ENCODE results near the gene CNKSR3.
"Not testable (repeated sequence)": the region's sequence is repeated elsewhere in the genome, so short reads cannot be mapped to it uniquely, and the experiment has no call there.

The CNKSR3 gene

DNA sequence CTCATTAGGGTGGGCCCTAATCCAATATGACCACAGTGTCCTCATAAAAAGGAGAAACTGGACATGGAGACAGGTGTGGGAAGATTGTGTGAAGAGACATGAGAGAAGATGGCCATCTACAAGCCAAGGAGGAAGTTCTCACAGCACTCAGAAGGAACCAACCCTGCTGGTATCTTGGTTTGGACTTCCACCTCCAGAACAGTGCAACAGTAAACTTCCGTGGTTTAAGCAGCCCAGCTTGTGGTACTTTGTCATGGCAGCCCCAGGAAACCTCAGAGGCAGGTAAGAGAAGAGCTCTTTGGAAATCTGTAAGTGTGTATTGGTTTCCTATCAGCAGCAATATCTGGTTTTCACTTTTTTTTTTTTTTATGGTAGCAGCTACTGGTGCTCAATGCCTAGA, 16.5 kb upstream of the CNKSR3 start:
- DNase-seq: no peak

DNA sequence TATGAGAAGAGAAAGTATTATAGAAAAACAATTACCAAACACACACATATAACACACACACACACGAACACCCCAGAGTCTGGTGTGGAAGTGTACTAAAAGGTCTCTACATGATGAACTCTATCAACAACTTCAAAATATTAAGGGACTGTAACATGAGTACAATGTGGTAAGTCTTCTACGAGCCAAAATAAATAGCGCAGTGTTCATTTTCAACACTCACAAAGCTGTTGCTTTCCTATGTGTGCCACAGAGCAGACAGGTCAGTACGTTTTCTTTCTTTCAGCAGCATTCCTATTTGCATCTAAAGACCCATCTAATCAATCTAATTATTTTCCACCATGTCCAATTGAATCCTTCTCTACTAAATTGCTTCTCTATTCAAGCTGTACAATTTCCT, 12.1 kb upstream of the CNKSR3 start:
- DNase-seq: no peak

DNA sequence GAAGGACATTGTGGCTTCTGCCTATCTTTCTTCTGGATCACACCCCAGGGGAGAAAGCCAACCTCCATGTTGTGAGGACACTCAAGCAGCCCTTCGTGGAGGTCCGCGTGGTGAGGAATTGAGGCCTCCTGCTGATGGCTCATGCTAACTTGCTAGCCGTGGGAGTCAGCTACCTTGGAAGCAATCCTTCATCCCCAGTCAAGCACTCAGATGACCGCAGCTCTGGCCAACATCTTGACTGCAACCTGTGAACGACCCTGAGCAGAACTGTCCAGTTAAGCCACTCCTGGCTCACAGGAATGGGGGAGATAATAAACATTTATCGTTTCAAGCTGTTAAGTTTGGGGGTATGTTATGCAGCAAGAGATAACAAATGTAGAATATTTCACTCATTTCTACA, 10.9 kb upstream of the CNKSR3 start:
- no peak for DNase-seq

DNA sequence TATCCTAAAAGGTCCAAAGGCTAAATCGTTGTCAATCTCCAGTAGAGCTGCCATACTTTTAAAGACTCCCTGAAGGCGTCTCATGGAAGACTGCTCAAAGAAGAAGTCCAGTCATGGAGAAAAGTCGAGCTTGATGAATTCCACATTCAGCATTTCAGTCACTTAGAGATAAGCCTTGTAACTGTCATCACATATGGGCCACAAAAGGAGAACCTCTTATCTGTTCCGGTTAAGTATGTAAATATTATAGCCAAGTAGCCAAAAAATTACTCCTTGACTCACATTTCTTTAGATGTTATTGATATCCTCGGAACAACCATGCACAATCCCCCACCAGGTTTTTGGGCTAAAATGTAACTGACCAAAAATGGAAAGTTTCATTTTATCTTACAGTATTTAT, 9.8 kb upstream of the CNKSR3 start:
- no peak for DNase-seq

DNA sequence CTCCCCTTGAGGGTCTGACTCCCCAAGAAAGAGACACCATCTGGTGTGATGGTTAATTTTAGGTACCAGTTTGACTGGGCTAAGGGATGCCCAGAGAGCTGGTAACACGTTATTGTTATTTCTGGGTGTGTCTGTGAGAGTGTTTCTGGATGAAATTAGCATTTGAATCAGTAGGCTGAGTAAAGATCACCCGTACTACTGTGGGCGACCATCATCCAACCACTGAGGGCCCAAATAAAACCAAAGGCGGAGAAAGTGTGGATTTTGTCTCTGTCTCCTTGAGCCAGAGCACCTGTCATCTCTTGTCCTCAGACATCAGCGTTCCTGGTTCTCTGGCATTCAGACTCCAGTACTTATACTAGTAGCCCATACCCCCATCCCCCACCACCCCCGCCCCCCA, 7.9 kb upstream of the CNKSR3 start:
- no peak for DNase-seq

DNA sequence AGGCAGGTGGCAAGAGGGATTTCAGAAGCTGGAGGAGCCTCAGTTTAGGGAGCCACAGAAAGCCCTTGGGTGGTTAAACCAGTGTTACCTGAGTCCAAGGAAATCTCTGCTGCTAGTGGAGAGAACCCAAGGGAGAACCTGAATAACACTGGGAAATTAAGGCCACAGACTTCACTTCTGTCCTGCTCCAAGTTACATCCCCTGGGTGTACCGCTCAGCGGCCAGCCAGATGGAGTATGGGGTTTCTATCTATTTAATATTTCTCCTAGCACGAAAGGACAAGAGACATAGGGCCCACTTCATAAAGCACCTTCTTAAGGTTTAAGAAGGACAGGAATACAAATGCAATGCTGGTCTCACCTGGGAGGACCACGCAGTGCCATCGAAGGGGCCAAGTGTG, 5.8 kb upstream of the CNKSR3 start:
- no peak for DNase-seq

DNA sequence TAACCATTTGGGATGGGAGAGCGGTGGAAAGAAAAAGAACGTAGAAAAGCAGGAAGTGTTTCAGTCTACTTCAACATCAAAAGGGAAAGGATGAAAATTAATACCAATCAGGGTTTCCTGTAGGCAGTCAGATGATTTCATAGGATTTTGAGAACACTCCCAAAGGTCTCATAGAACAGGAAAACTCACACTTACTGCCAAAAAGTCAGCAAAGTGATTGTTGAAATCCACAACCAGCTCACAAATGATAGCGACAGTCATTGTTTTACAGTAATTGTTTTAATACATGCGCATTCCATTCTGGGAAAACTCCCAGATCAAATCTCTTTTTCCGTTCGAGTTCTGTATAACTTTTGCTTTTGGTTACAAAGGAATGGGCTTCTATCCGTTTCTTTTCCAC, 5.3 kb upstream of the CNKSR3 start:
- DNase-seq: no peak

DNA sequence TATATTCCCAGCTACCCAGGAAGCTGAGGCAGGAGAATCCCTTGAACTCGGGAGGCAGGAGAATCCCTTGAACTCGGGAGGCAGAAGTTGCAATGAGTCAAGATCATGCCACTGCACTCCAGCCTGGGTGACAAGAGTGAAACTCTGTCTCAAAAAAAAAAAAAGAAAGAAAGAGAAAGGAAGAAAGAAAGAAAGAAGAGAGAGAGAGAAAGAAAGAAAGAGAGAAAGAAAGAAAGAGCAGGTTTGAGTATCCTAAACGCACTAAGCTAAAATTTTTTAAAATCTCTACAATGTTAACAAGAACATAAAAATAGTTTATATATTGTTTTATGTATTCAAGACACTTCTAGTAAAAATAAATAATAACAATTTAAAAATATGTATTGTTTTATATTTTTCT, 4.6 kb upstream of the CNKSR3 start:
- not testable (repeated sequence) for DNase-seq

DNA sequence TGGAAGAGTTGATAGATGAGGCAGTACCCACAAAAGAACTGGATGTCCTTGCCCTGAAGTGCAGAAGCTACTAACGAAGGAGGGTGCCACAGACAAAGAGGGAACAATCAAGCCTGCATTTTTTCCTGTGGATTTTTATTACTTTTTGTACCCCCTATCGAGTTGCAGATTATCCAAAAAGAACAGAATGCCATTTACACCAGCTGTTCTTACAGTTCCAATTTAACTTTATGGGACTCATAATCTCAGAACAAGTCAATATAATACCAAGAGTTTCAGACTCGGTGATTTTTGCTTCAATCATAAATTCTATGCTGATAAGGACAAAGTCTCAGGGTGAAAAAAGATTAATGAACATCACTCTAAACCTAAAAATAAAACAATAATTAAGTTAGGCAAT, 4.0 kb upstream of the CNKSR3 start:
- DNase-seq: no peak

DNA sequence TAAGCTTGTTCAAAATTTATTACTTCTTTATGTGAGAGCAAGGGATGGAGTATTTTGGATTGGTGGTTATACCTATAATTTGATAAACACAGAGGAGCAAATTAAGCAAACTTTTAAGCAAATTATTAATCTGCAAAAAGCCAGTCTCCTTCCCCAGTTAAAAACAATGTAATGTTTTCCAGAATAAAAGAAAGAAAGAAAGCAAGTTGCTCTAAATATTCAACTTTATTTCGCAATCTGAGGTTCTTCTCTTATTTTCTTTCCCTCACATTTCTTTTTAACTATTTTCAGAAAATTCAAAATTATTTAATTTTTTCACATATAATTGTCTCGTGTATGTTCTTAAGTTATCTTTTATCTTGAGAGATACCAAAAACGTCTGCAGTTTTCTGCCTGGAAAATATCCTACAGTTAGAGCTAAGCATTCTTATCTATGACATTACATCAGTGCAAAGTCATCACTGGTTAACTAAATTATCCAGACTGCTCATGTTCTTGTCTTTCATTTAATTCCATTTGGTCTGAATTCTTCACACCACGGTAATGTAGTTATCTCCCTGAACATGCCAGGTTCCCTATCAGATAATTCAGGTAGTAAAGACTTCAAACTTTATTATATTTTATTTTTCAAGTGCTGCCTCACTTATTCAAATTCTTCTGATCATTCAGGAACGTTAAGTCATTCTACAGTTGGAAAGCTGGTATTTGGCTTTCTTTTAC, 3.3 kb upstream of the CNKSR3 start:
- DNase-seq: no peak

DNA sequence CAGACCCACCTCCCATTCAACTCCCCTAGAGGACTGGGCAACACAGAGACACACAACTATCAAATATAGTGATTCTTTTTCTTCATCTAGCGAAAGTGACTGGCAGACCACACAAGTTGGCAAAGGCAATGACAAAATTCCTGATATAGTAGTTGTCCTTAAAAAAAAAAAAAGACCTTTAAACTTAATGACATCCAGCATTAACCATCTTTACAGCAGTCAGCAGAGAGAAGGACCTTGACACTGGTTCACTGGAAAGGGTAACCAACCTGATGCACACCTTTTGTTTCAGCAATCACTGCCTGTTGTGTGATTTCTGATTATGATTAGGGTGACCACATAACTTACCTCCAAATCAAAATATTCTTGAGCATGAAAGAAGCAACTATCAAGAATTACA, 1.7 kb upstream of the CNKSR3 start:
- no peak for DNase-seq

DNA sequence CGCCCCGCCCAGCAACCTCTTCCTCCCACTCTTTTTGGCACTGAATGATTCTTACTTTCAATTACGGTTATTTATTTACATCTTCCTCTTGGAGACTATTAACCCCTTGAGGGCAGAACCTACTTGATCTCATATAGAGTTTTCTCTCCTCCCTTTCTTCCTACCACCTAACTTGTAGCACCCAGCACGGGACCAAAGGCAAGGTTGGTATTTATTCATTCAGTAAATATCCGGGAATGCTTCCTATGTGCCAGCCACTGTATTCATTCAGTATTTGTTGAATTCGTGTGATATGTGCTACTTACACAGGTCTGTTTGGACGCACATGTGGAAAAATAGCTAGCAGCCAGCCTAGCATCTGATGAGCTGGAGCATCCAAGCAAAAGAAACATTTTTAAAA, 1.3 kb upstream of the CNKSR3 start:
- no peak for DNase-seq

DNA sequence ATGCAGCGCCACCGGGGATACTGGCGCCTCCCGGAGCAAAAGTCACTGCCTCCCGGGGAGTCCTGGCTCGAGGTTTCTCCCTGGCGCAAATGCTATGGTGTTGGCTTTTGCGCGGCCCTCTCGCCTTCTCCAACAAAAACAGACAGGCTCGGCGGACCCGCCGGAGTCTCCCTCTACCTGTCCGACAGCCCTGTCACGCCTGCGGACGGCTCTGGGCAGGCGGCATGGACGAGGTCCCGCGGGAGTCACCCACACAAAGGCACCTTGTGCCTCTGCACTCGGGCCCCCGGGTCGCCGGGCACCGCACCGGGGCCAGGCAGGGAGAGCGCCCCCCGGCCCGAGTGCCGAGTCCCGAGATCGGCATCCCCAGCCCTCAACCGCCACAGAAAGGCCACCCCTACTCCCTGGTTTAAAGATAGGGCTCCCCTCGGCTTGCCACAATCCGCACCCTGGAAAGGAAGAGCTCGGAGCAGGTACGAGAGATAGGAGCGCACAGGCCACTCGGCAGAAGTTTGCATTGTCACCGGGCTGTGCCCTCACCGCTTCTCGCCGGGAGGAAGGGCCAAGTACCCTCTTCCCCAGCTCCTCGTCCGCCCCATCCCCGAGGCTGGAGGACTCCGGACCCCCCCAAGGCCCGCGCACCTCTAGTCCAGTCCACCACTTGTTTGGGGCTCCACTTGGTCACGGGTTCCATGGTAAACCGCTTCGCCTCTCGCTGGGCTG, 903 bp downstream of the CNKSR3 start:
- no peak for DNase-seq

DNA sequence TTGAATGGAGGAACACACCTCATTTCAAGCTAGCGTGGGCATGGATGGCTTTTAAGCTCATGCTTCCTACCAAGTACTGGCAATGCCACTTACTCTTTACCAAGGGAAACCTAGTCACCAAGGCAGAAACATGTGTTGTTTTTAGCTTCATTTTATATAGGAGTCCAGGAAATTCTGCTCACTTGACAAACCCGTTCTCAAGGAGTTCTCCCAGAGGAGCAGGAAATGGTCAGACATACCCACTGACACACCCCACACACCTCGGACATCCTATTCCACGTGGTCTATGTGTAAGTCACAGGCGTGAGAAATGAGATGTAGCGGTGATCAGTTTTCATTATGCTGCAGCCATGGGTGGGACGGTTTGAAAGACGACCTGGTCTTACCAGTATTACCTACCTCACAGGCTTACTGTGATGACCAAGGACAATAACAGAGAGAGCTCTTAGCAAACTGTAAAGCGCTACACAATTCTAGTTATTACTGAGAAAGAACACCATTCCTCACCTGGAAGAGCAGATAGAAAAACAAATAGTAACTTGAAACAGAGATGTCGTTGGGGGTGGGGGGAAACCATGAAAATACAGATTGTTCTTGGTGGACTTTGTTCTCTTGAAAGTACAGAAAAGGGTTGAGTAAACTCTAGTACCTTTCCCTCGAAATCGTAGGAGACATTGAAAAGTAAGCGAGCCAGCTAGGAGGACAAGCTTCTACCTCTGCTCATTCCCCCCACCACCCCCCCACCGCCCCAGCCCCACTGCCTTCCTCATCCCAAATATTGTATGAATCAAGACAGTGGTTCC, 1.7 kb downstream of the CNKSR3 start:
- no peak for DNase-seq

DNA sequence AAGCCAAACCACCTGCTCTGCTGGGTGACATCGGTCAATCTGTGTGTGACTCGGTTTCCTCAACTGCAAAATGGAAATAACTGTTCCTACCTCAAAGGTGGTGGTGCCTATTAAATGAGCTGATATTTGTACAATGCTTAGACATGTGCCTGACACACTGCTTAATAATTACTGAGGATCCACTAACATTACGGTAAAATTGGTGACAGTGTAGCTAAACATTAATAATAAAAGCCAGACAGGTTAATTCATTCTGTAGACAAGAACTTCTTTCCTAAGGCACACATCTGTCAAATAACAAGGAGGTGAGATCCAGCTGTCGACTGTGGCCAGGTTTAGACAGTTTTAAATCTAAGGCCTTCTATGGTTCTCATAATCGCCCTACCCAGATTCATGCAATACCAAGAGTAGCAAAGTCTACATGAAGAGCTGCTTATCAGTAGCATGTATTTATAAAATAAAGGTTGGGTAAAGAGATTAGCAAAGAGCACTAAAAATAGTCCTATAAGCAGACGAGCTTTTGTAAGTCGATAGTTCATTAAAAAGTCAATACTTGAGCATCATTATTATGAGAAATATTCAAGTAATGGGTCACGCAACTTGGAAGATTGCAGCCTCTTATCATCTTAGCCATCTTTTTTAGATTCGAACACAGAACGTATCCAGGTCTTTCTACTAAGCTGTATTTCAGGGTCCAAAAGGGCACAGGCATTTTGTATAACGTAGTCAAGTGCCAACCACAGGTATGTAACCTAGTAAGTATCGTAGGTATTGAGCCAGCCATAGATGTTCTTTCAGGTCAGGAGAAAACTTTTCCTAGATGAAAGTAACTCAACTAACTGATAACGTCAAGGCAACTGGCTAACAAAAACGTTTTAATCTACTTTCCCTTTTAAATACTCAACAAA, 3.2 kb downstream of the CNKSR3 start:
- DNase-seq: no peak

DNA sequence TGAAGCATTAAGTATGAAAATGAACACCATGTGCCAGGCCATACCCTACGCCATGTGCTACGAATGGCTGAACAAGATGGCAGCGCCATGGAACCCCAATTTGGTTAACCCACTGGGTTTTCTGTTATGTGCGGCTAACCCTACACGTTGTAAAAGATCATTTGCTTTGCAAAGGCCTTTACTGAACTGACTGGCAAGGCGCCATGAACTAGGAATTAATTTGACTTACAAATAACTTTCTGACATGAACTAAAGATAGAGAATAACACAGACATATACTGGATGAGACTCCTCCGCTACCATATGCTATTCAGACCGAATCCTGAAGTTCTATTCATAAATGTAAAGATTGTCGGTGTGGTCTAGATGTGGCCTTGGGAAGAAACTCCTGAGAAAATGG, 3.9 kb downstream of the CNKSR3 start:
- DNase-seq: no peak

DNA sequence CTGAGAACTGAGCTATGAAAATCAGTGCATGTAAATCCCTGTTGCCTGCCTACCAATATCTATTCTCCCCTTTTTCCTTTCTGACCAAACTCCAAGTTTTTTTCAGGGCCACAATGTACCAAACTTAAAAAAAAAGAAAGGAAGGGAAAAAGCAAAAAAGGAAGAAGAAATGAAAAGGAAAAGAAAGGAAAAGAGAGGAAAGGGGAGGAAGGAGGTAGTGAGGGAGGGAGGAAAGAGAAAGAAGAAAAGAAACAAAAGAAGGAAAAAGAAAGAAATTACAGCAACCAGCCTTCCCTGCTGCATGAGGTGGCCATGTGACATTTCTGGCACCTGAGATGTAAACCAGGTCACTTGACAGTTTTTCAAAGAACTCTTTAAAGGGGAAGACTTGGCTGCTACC, 4.4 kb downstream of the CNKSR3 start:
- DNase-seq: no peak

DNA sequence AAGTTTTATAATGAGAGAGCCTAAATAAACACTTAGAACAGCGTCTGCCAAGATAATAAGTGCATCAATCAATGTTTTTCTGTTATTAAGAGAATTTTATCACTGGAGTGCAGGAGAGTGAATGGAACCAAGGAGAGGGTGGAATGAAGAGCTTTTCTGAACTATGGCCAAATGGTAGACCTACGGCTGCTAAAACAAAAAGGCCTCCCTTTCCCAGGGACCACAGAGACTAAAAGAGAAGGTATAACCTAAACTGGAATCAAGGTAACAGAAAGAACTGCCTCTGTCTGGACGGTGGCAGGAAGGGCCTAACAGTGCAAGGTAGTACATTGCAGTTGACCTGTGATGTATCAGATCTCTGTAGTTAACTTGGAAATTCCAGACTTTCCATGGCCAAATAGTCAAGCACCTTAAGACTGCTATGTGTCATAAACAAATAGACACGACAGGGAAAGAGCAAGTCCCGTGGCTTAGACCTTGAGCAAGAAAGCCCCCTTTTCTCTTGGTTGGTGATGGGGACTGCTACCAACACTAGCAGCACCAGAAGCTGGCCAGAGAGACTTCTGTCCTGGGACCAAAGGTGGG, 5.5 kb downstream of the CNKSR3 start:
- no peak for DNase-seq

DNA sequence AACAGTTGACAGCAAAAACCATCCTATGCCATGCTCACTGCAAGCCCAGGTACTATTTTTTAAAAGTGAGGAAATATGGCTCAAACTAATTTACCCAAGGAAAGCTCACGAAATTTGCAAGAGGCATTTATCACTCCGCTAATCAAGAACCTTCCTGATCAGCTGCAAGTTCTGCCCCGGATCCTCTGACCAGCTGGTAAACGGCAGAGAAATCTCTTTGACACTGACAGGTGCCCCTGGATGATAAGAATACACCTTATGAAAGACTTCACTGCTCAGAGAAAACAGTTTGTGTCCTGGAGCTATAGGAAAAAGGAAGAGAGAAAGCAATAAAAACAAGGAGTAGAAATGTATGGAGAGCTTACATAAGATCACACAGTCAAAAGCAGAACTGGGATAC, 6.4 kb downstream of the CNKSR3 start:
- no peak for DNase-seq

DNA sequence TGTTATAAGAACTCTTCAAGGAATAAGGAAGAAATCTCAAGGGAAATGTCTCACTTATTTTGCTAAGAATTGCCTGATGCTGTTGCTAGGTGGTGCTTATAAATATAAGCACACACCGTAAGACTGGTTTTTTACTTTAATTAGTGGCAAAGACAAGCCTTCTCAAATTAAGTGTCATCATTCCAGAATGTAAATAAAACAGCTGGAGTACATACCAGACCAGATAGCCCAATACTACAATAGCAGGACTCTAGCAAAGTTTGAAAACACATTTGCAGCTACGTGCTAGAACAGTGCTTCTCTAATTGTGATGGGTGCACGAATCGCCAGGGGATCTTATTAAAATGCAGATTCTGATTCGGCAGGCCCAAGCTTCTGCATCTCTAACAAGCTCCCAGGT, 6.8 kb downstream of the CNKSR3 start:
- DNase-seq: no peak

DNA sequence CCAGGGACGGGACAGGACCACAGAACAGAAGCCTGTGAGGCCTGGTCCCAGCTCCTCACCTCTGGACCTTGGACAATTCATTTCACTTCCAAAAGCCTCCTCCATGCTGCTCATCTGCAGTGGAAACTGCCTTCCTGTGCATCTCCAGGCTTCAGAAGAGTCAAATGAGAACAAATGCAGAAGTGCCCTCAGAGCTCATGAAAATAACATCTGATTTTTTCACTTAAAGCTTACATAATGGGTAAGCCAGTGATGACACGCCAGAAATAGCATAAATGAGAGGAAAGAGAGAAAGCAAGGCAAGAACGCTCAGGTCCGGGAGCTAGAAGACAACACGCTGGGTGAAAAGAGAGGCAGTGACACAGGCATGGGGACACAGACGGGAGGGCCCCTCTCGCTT, 7.9 kb downstream of the CNKSR3 start:
- no peak for DNase-seq

DNA sequence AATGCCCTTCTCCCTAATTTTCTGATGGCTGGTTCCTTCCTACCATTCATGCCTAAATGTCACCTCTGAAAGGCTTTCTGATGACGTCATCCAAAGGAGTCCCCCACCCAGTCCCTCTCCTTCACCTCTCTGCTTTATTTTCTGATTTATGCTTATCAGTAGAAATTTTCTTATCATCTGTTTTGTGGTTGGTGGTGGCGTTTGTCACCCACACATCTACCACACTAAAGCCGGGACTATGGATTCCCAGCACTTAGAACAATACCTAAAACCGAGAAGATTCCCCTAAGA, 9.0 kb downstream of the CNKSR3 start:
- DNase-seq: no peak
